Panc1 (cell line): ENCODE results near the gene PCDHGB4.

Experiments
- CTCF ChIP-seq: fragments of 450-650 bp; IDR thresholded peaks from 2 replicates; pipeline ENCODE4 v1.5.1; 2017; ENCODE audit warnings: mild to moderate bottlenecking
- REST ChIP-seq, 2 experiments: IDR thresholded peaks; 2 replicates each; pipeline ENCODE4 v1.6.1; 2011 to 2012; ENCODE audit warnings: low read depth in 2 of 2, control low read depth in 1 of 2, low read length in 1 of 2, mild to moderate bottlenecking in 1 of 2, moderate library complexity in 1 of 2; ENCODE audit not compliant: insufficient read depth in 1 of 2

GRCh38 chr5:141362719-141363118, 24.8 kb upstream of the PCDHGB4 start:
- TF ChIP-seq CTCF (no peak), REST (IDR thresholded peaks at IDR 0.05; ENCODE audit: insufficient read depth in 1 of 2, low read depth in 2 of 2, low read length in 1 of 2) (no peak)
